Gastrocnemius medialis (tissue), 4 donors: ENCODE data around the gene ARIH1. TPM values are rescaled to one million over a fixed set of nuclear protein-coding genes. Genes with fewer than 3 reads are reported as not detected.
"Not testable (repeated sequence)": the region's sequence is repeated elsewhere in the genome, so short reads cannot be mapped to it uniquely, and the experiment has no call there.

ENCODE experiments used
- ATAC-seq, 2 donors: fragments of 150-250 bp; one replicate each; pipeline ENCODE4 v1.9.1; 2016
- DNase-seq, 2 donors: peaks; one replicate each; pipeline ENCODE4 v3.0.0-alpha.2; 2019
- H3K27ac ChIP-seq, 4 donors: fragments of 200-600 bp; sonication (generic); 1 replicate in 1 of 4; 2 replicates in 3 of 4; pipeline ENCODE4 v1.5.1; 2016 to 2018; ENCODE audit warnings: mild to moderate bottlenecking in 2 of 4, moderate library complexity in 1 of 4
- H3K27me3 ChIP-seq, 3 donors: fragments of 200-600 bp; sonication (generic) in 2 of 3; 1 replicate in 1 of 3; 2 replicates in 2 of 3; pipeline versions ENCODE4 v1.5.1 to v1.6.0; 2016 to 2019; ENCODE audit warnings: mild to moderate bottlenecking in 1 of 3, moderate library complexity in 1 of 3
- H3K36me3 ChIP-seq, 2 donors: fragments of 200-600 bp; sonication (generic) in 1 of 2; one replicate each; pipeline ENCODE4 v1.5.1; 2017 to 2018
- H3K4me1 ChIP-seq, 2 donors: fragments of 200-600 bp; sonication (generic) in 1 of 2; one replicate each; pipeline ENCODE4 v1.5.1; 2016 to 2017; ENCODE audit warnings: mild to moderate bottlenecking in 2 of 2
- H3K4me3 ChIP-seq, 4 donors: fragments of 200-600 bp; sonication (generic) in 3 of 4; 1 replicate in 1 of 4; 2 replicates in 3 of 4; pipeline ENCODE4 v1.5.1; 2016 to 2019; ENCODE audit warnings: mild to moderate bottlenecking in 2 of 4
- H3K9me3 ChIP-seq, 3 donors: fragments of 200-600 bp; sonication (generic) in 2 of 3; 1 replicate in 1 of 3; 2 replicates in 2 of 3; pipeline ENCODE4 v1.5.1; 2016 to 2019
- CTCF ChIP-seq, 5 experiments: fragments of 450-650 bp in 3 of 5; fragments of 200-600 bp in 2 of 5; sonication (generic) in 2 of 5; IDR thresholded peaks in 4 of 5; conservative IDR thresholded peaks in 1 of 5; 1 replicate in 4 of 5; 2 replicates in 1 of 5; pipeline ENCODE4 v1.5.1; 2016 to 2019; ENCODE audit warnings: antibody characterized with exemption in 5 of 5, mild to moderate bottlenecking in 3 of 5, moderate library complexity in 3 of 5
- POLR2A ChIP-seq, 2 donors: fragments of 450-650 bp; IDR thresholded peaks; one replicate each; pipeline ENCODE4 v1.6.1; 2017; ENCODE audit warnings: antibody characterized with exemption in 2 of 2, mild to moderate bottlenecking in 2 of 2, moderate library complexity in 2 of 2
- in situ Hi-C, 4 donors: fragments of 200-750 bp; cut with MboI; loops; one replicate each; pipeline versions ENCODE4 v1.15.0 to v1.8.0; 2017; ENCODE audit warnings: low sequenced_read_pairs in 4 of 4
- intact Hi-C: fragments of 100-400 bp; cut with DNase I; formaldehyde crosslinking; loops from one replicate; pipeline ENCODE4 v1.15.1; 2023; ENCODE audit warnings: low total_unique reads
- total RNA-seq, 4 donors: library from RNA; depleted of rRNA; stranded (reverse); fragments of >200 nt; gene quantifications; one replicate each; pipeline versions ENCODE4 v1.1.0 to v1.2.3, GENCODE V29; 2016

Gene ARIH1
- total RNA-seq, 4 donors from 2014 or later = 46.3 to 85.6 (median 68.3) TPM

- Histone ChIP-seq H3K4me1 (peaks cover 42 to 47% of the 10 kb centered on the region in 2 donors), H3K27me3 (no peaks in the 10 kb centered on the region), H3K36me3 (peaks cover 0 to 9% of the 10 kb centered on the region in 2 donors), H3K9me3 (no peaks in the 10 kb centered on the region), H3K4me3 (peak overlapping the region; percentile 86 to 88 (median 86)), H3K27ac (peak overlapping the region; percentile 98 to 100 (median 99))
- intact Hi-C loops (loop anchor here (1.0 to 5.0 kb wide), 6 partner anchors 58 to 368 kb away; partner anchors contain the start of genes ADPGK, BBS4, HEXA and HIGD2B), in situ Hi-C loops (loop anchor here in 2 of 4 donors (10.0 to 25.0 kb wide), 3 partner anchors 100 to 212 kb away; partner anchors contain the start of genes BBS4 (in 2 of the 2), HIGD2B (in 2 of the 2) and HEXA (in 1 of the 2))
- ATAC-seq (peak; percentile 43), DNase-seq (peak; percentile 58 to 80)
- TF ChIP-seq CTCF (IDR thresholded peaks at IDR 0.05 in 4 of 5, conservative IDR thresholded peaks at IDR 0.05 in 1 of 5) (no peak), POLR2A (IDR thresholded peaks at IDR 0.05) (peak; percentile 53 to 56)
Observed at GRCh38 chr15:72474912-72475628, 940 bp downstream of the ARIH1 start.

- intact Hi-C loops = loop anchor here (1.0 kb wide), 1 partner anchor 243 kb away; no protein-coding TSS in a partner anchor
Observed at GRCh38 chr15:72475674-72476073, 1.5 kb downstream of the ARIH1 start.

GRCh38 chr15:72476330-72476729, 2.2 kb downstream of the ARIH1 start:
- ATAC-seq, H3K36me3 ChIP-seq, H3K9me3 ChIP-seq, H3K27me3 ChIP-seq, DNase-seq, intact Hi-C loops: not testable (repeated sequence)
- in situ Hi-C loops = loop anchor here in 2 of 4 donors (10.0 to 25.0 kb wide), 3 partner anchors 102 to 211 kb away; partner anchors contain the start of genes BBS4 (in 1 of the 2), HEXA (in 1 of the 2) and HIGD2B (in 1 of the 2)
- Histone ChIP-seq H3K27ac (peak overlapping the region; percentile 98 to 100 (median 99)), H3K4me3 (peak overlapping the region; percentile 86 to 88 (median 86)), H3K4me1 (peaks cover 55 to 60% of the 10 kb centered on the region in 2 donors)

More at GRCh38 chr15:72475674-72476073, 1.5 kb downstream of the ARIH1 start:
- TF ChIP-seq POLR2A (IDR thresholded peaks at IDR 0.05) (no peak), CTCF (IDR thresholded peaks at IDR 0.05 in 4 of 5, conservative IDR thresholded peaks at IDR 0.05 in 1 of 5) (no peak)
- H3K36me3 ChIP-seq = peaks cover 0 to 9% of the 10 kb centered on the region in 2 donors
- in situ Hi-C loops = loop anchor here in 2 of 4 donors (10.0 to 25.0 kb wide), 3 partner anchors 101 to 212 kb away; partner anchors contain the start of genes BBS4 (in 1 of the 2), HEXA (in 1 of the 2) and HIGD2B (in 1 of the 2)
- H3K27ac ChIP-seq = peak overlapping the region; percentile 98 to 100 (median 99)
- peak overlapping the region; percentile 86 to 88 (median 86) for H3K4me3 ChIP-seq
- H3K27me3 ChIP-seq = no peaks in the 10 kb centered on the region
- DNase-seq = no peak
- ATAC-seq = no peak
- no peaks in the 10 kb centered on the region for H3K9me3 ChIP-seq
- H3K4me1 ChIP-seq = peaks cover 48 to 53% of the 10 kb centered on the region in 2 donors

GRCh38 chr15:72481015-72481659, 7.0 kb downstream of the ARIH1 start:
- Histone ChIP-seq H3K27ac (peak overlapping the region; percentile 58 to 100 (median 80)), H3K36me3 (peaks cover 0 to 5% of the 10 kb centered on the region in 2 donors), H3K27me3 (no peaks in the 10 kb centered on the region), H3K4me3 (no peak overlapping the region), H3K4me1 (peaks cover 75 to 82% of the 10 kb centered on the region in 2 donors), H3K9me3 (no peaks in the 10 kb centered on the region)
- in situ Hi-C loops = loop anchor here in 1 of 4 donors (25.0 kb wide), 1 partner anchor 206 kb away; the partner anchor contains the start of genes BBS4 and HIGD2B
- intact Hi-C loops = no loop called here
- DNase-seq (peak; percentile 63 to 86), ATAC-seq (peak; percentile 83 to 88)
- TF ChIP-seq CTCF (IDR thresholded peaks at IDR 0.05 in 4 of 5, conservative IDR thresholded peaks at IDR 0.05 in 1 of 5) = no peak
- no peak for TF ChIP-seq POLR2A (IDR thresholded peaks at IDR 0.05)
